Stimulated activated CD4-positive, alpha-beta T cell treated with anti-CD3 and anti-CD28 coated beads, Interleukin-15, amount 100 ng/mL, for 48 hours (primary cell): ENCODE data around the gene ZNF235.
"Not testable (repeated sequence)": the region's sequence is repeated elsewhere in the genome, so short reads cannot be mapped to it uniquely, and the experiment has no call there.

ENCODE experiments used
- DNase-seq, 2 donors: peaks; one replicate each; pipeline ENCODE4 v3.0.0-alpha.2; 2020; ENCODE audit warnings: low read depth in 2 of 2

ZNF235 gene

DNA sequence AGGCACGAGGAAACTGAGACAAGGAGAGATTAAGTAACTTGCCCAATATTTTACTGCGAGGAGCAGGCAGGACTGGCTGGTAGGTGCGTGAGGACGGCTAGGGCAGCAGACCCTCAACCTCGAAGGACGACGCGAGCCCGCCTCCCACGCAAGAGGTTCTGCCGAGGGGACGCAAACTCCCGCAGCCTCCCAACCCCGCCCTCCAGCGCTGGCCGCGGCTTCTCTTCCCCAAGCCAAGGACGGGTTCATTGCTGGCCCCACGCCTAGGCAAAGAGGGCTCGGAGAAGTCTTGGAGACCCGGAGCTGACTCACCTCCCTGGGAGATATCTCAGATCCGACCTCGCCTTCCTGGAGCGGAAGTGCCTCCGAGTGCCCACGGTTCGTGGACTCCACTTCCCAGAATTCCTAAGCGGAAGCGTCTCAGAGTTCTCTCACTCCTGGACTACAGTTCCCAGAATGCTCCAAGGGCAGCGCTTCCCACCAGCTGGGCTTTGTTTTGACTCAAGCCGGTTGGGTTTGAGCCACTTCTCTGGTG is at the start of gene ZNF235:
Gene ZNF235, minus strand, starts transcription at position 367 of the 535 bp plus-strand sequence. CDS start 1,621 bp downstream, outside the sequence.
- DNase-seq = peak; percentile 64 to 66

GRCh38 chr19:44346556-44346955 is 41.7 kb upstream of the ZNF235 start:
- no peak for DNase-seq

GRCh38 chr19:44345959-44346358 is 41.1 kb upstream of the ZNF235 start:
- no peak for DNase-seq

DNA sequence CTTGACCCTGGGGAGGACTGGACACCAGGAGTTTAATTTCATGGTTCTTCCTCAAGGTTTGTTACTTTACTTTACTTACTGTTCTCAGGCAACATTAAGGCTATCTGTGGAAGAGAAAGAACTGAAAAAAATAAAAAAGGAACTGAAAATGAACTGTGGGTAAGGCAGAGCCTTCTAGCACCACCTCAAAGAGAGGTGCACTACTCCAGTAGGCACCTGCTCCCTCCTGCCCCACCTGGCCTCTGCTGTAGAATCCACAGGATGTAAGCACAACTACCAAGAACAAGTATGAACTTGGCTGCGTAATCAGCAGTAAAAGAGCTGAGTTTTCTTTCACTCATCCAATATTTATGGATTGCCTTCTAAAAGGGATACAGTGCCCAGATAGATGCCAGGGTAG is 39.4 kb upstream of the ZNF235 start:
- DNase-seq = no peak

- DNase-seq = no peak
Measured at GRCh38 chr19:44341794-44342193, 37.0 kb upstream of the ZNF235 start.

- not testable (repeated sequence) for DNase-seq
Measured at GRCh38 chr19:44334639-44335038, 29.8 kb upstream of the ZNF235 start.

DNA sequence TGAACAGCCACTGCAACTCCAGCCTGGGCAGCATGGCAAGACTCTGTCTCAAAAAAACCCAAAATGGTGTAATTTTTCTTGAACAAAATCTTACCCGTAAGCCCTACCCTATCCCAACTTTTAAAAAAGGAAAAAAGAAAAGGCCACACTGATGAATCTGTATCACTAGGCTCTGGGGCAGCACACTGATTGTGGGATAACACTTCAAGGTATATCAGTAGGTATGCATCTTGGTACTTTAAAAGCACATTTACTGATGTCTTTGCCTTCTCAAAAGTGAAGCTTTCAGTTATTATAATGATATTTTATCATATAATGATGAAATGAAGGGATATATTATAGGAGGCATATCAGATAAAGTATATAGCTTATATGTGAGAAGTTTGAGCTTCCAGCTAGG is 27.3 kb upstream of the ZNF235 start:
- no peak for DNase-seq

DNA sequence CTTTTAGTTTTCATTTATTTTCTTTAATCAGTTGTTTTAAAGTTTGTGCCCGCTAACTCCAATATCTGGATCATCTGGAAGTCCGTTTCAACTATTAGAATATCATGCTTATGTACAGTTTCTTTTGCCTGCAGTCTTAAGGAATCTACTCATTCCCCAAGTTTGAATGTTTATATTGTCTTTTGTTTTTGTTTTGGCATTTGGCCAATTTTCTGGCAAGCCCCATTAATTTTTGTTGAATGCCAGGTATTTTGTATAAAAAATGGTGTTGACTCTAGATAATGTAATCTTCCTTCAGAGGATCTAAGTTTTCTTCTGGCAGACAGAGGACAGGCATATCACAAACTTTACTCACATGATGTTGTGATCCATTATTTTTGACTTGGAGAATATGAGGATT is 11.1 kb upstream of the ZNF235 start:
- no peak for DNase-seq

- no peak for DNase-seq
Measured at GRCh38 chr19:44313231-44313630, 8.4 kb upstream of the ZNF235 start.

GRCh38 chr19:44308011-44308410 is 3.2 kb upstream of the ZNF235 start:
- no peak for DNase-seq

DNA sequence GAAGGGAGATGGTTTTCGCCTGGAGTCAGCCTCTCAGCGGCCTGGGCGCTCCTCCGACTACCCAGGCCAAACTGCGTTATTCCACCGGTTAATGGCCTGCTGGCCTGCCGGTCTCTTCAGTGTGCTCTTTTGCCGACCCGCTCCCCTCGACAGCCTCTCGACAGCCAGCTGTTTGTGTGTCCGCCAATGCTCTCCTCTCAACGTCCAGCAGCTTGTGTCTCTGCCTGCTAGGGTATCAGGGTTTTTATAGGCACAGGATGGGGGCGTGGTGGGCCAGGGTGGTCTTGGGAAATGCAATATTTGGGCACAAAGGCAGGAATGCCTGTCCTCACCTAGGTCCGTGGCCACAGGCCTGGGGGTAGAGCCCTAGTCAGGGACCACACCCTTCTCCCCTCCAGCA is 1.5 kb upstream of the ZNF235 start:
- no peak for DNase-seq

GRCh38 chr19:44305457-44305856 is 632 bp upstream of the ZNF235 start:
- no peak for DNase-seq

DNA sequence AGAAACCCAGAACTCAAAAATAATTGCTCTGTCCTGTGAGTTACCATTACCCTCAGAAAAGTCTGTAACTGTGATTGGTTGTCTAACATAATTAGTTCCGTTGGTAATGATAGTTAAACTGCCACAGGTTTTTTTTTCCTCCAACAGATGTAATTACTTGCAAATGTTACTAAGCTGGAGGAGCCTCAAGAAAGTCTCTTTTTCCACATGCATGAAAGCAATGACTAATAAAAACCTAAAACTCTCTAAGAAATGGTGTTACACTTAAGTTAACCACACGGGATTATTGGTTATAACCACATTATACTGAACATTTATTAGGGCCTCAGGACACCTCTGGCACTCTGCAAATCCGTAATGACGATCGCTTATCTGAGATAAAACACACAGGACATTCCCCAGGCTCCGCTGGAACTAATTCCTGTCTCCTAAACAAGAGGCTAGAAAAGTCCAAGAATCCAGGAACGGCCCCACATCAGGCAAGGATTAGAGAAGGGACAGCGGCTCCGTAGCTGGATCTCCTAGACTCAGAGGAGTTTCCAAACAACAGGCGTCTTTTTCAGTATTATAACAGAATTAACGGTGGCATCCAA is 753 bp downstream of the ZNF235 start:
- DNase-seq = no peak

DNA sequence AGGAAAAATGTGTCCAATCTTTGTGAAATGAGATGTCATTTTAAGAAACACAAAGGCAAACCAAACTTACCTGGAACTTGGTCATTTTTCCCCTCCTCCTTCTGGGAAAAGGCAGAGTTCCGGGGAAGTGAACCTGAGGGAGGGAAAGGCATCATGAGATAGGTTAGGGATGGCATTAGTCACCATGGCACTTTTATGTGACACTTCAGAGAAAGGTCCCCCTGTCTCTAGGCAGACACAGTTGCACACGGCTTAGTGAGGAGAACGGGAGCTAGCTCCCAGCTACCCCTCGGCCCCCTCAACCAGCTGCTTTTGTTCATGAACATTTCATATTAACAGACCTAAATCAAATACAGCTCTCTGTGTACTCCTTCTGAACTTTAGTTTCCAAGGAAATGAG is 1.5 kb downstream of the ZNF235 start:
- no peak for DNase-seq

DNA sequence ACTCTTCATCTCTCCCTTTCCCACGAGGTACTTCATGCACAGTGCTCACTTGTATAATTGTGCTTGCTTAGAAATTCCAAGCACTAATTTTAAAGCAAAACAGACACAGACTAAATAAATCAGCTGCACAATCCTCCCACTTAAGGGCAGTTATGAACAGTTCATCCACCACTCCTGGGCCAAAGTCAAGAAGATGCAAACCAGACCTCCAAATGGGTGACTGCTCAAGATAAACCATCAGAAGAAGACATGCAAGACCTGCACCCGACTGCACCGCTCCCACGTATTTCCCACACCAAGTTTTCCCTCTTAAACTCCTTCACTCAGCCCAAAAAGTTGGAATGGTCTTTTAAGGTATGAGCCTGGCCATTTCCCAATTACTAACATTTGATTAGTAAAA is 19.9 kb downstream of the ZNF235 start:
- no peak for DNase-seq

- no peak for DNase-seq
Measured at GRCh38 chr19:44282846-44283245, 22.0 kb downstream of the ZNF235 start.

GRCh38 chr19:44280916-44281315 is 23.9 kb downstream of the ZNF235 start:
- DNase-seq = no peak

GRCh38 chr19:44278181-44278690 is 26.6 kb downstream of the ZNF235 start:
- DNase-seq = no peak

- no peak for DNase-seq
Measured at GRCh38 chr19:44277331-44277730, 27.5 kb downstream of the ZNF235 start.

DNA sequence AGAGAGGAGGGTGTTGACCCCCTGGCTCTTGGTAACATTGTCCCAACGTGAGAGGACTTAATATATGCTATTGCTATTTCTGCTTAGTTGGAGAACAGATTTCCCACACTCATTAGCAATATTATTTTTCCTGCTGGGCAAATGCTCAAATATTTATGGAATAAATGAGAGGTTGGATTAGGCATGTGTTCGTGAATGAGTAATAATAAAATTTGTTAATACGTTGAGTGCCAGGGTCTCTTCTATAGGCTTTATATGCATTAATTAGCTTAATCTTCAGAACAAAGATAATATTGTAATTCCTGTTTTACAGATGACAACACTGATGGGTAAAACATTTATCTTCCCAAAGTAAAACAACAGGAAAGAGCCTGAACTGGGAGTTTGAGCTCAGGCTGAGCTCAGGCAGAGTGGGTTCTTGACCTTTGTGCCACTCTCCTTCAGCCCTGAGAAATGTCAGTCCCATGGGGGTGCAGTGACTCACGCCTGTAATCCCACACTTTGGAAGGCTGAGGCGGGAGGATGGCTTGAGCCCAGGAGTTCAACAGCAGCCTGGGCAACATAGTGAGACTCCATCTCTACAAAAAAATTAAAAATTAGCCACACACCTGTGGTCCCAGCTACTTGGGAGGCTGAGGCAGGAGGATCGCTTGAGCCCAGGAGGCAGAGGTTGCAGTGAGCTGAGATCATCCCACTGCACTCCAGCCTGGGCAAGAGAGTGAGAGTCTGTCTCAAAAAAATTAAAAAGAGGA is 44.0 kb downstream of the ZNF235 start:
- DNase-seq = no peak

DNA sequence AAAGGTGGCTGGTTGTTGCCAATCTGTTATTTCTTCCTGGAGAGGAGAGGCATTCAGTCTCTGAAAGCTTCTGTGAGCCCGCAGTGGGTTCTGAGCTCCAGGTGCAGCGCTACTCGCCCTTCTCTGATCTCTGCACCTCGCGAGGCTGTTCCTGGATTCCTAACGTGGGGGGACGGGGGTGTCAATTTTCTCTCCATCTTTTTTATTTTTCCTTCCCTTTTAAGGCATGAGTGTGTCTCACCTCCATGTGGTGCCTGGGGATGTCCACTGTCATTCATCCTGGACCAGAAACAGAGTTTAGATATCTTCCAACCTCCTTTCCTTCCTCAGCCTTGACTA is 44.5 kb downstream of the ZNF235 start:
- no peak for DNase-seq

GRCh38 chr19:44258835-44259413 is 45.9 kb downstream of the ZNF235 start:
- no peak for DNase-seq

GRCh38 chr19:44258136-44258535 is 46.7 kb downstream of the ZNF235 start:
- DNase-seq = no peak
